ENCODE results near the gene RERE. TPM values are rescaled to one million over a fixed set of nuclear protein-coding genes. Genes with fewer than 3 reads are reported as not detected.
"Not testable (repeated sequence)": the region's sequence is repeated elsewhere in the genome, so short reads cannot be mapped to it uniquely, and the experiment has no call there.

Gene RERE
- total RNA-seq, 1 donor from 2014 or later, result 1,626 TPM

DNA sequence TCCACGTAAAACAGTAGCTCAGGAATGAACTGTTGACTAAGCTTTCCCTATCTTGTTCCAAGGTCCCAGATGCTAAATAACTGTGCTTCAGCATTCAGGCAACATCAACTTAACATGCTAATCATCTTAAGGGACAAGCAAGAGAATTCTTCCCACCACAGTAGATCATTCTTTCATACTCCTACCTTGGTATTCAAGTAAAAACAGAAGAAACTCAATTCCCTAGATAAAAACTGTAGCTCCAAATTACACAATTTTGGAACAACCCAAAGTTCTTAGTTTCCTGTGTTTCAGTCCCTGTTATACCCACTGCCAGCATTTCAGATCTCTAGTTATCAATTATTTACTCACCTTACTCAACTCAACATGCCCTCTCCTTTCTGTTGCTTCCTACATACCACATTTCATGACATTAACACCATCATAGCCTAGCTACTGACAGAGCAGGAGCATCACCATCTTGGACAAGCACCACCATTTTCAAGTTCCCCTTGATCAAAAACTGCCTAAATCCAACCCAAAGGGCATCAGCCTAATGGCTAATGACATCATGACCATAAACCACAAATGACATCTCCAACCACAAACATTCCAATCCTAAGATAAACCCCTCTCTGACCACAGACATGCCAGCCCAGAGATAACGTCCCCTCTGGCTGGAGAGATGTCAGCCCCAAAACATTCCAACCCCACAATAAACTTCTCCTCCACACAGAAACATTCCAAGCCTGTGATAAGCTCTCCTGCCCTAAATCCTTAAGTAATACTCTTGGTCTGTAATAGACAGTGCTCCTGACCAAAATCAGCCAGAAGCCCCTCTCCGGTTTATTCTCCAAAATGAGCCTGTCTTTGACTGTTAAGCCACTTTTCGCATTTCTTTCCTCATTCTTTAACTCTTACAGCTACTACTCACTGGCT is 191.2 kb downstream of the RERE start:
- DNase-seq (ENCODE audit: low spot score in 2 of 2) (no peak), FAIRE-seq (no peak)

DNA sequence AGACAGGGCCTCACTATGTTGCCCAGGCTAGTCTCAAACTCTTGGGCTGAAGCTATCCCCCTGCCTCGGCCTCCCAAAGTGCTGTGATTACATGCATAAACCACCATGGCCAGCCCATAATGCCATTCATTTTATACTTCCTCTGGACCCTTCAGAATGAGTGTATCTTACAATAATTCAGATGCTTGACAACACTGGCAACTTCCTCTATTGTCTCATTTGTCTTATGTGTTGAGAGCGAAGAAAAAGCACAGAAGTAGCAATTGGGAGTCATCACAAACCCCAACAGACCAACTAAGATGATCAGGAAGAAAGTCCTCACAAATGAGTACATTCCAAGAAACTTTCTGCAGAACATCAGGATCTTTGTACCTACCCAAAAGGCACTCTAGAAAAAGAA is 191.9 kb downstream of the RERE start:
- DNase-seq (ENCODE audit: low spot score in 2 of 2) (no peak), FAIRE-seq (no peak)

DNA sequence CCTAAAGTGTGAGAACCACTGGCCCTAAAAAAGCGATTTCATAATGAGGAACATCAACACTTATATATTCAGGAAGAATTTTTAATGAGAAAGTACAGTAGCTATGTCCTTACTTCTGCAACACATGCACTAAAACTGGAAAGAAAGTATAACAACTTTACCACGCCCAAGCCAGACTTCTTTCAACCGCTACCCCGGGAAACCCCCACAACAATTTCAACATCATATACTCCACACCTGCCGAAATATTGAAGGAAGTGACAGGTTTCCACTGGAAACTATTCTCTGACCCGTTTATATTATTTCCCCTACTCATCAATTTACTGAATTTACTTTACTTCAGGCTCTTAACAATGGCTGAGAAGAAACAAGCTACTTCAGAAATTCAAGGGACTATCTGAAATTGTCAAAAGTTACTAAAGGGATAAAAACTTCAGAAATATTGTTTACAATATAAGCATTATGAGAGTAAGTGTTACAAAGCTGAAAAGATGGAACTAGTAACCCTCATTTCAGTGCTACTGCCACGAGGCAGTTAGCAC is 193.7 kb downstream of the RERE start:
- not testable (repeated sequence) for DNase-seq (ENCODE audit: low spot score in 2 of 2)
- peak; percentile 64 for FAIRE-seq

DNA sequence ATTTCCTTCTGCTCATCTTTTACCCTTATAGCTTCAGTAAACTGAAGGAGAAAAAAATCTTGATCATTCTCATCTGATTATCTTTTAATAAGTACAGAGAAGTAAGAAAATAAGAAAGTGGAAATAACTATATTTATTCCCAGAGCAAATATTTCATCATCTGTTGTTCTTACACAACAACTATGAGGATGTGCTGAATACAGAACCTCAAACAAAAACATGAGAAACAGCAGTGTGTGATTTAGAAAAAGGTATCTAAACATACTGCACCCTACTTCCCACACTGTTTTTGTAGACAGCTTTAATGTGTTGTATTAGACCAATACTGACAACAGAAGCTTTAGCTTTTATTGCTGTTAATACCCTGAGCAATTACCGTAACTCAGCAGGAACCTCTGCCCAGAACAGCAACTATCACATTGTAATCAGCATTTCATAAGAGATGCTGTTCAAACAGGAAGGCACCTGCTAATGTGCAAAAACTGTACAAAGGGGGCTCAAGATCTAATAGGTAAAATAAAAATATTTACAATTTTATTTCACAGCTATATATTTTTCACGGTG is 195.6 kb downstream of the RERE start:
- FAIRE-seq, result peak; percentile 82
- not testable (repeated sequence) for DNase-seq (ENCODE audit: low spot score in 2 of 2)

DNA sequence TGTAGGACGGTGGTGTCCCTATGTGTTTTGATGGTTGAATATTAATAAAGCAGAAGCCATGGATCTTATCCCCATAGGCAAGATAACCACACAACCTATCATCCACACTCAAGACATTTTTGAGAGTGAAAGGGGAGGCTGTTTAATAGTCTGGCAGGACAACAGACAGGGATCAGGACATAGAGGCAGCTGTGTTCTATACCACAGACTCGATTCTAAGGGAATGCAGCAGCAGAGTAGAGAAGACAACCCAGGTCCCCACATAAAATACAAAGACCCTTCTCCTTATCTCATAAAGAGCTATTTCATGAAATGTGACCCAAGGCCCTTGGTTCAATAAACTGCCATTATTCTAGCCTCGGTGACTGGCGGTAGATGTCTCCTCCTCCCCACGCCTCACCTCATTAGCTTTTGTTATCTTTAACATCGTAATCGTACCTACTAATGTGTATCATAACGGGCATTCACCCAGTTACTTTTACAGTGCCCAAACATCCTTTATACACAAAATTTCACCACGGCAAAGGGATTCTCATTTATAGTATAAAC is 196.3 kb downstream of the RERE start:
- FAIRE-seq; DNase-seq (ENCODE audit: low spot score in 2 of 2): not testable (repeated sequence)

DNA sequence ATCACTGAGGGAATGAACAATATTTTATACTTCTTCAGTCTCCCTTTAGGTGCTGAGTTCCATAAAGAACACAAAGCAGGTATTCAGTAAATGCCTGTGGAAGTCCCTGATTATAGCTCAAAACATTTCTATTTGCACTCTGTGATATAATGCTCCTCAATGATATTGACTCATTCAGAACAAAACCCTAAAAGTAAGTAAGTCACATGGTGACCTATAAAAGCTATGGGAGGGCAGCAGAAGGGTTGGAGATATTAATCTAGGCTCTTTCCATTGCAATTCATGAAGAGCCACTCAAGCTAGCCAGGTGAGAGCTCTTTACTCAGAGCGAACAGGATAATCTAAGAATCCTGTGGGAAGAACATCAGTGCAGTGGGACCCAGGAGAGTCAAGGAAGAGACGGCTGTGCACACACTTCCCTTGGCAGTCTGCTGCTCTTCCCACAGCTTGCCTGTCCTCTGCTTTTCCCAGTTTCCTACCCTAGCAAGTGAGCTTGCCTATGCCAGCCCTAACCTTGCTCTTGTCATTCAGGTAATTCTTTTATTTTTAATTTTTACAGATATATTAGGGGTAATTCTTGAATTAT is 197.4 kb downstream of the RERE start:
- DNase-seq (ENCODE audit: low spot score in 2 of 2), result not testable (repeated sequence)
- FAIRE-seq, result peak; percentile 80

DNA sequence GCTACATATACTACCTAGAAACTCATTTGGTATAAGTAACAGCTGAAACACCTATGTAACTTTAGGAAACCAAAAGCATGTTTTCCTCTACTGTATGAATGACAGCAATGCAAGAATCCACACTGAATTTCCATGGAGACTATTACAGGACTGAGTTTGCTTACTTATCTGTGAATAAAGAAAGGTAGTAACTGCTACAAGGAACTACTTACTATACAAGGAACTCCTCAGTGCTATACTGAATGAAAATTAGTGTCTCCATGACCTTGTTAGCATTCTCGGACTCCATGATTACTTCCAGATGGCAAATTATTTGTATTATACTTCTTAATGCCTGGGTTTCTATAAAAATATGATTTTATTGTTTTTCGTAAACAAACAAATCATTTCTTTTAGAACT is 198.0 kb downstream of the RERE start:
- not testable (repeated sequence) for FAIRE-seq; DNase-seq (ENCODE audit: low spot score in 2 of 2)

DNA sequence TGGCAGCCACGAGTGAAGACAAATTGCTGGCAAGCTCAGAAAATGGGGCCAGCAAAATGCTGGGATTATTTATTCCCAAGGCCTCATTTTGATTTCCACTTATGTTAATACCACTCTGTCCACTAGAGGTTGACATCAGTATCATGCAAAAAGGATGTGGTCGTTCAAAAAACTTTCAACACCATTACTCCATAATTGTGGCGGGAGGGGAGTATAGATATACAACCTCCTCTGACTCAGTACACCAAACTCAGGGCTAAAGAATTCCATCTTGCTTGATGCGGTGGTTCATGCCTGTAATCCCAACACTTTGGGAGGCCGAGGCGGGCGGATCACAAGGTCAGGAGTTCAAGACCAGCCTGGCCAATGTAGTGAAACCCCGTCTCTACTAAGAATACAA is 200.6 kb downstream of the RERE start:
- not testable (repeated sequence) for DNase-seq (ENCODE audit: low spot score in 2 of 2); FAIRE-seq

DNA sequence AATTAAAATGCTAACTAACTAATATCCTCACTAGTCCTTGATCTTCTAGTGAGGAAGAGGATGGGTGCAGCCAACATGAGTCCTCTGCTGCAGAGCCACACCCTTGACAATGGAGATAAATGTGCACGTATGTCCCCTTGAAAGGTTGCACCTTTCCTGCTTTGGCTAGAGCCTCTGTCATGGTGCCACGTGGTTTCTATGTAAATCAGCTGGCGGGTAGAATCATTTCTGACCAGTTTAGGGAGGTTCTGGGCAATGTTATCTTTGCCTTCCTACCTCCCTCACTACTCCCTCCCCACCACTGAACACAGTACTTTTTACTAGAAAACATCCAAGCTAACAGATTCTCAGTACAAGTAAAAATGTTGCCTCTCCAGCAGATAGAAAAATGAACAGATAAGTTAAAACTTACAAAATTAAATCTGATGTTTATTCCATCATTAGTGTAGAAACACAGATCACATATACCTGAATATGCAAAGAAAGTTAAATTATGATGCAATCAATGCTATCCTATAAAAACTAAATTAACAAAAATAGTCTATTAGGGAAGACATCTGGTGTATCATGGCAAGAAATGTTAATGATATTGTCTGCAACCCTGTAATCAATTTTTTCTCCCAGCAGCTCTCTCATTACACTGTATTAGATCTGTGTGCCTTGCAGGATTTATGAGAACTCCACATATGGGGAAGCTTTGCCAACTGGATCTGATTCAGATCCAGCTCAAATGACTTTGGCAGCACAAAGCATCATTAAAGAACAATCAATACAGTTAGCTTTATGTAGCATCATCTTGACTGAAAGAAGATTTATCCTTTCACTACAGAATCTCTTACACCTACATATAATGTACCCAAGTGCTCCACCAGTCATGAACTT is 205.6 kb downstream of the RERE start:
- not testable (repeated sequence) for FAIRE-seq

DNA sequence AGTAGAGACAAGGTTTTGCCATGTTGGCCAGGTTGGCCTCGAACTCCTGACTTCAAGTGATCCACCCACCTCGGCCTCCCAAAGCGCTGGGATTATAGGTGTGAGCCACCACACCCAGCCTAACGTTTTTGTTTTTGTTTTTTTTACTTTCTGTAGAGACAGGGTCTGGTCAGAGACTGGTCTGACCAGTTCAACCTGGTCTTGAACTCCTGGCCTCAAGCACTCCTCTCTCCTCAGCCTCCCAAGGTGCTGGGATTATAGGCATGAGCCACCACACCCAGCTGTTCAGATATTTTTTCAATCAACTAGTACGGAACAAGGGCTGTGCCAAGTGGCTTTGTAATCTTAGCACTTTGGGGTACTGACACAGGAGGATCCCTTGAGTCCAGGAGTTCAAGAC is 209.5 kb downstream of the RERE start:
- FAIRE-seq, result no peak
- no peak for DNase-seq (ENCODE audit: low spot score in 2 of 2)

More for the DNA sequence above, 205.6 kb downstream of the RERE start:
- not testable (repeated sequence) for DNase-seq (ENCODE audit: low spot score in 2 of 2)

DNA sequence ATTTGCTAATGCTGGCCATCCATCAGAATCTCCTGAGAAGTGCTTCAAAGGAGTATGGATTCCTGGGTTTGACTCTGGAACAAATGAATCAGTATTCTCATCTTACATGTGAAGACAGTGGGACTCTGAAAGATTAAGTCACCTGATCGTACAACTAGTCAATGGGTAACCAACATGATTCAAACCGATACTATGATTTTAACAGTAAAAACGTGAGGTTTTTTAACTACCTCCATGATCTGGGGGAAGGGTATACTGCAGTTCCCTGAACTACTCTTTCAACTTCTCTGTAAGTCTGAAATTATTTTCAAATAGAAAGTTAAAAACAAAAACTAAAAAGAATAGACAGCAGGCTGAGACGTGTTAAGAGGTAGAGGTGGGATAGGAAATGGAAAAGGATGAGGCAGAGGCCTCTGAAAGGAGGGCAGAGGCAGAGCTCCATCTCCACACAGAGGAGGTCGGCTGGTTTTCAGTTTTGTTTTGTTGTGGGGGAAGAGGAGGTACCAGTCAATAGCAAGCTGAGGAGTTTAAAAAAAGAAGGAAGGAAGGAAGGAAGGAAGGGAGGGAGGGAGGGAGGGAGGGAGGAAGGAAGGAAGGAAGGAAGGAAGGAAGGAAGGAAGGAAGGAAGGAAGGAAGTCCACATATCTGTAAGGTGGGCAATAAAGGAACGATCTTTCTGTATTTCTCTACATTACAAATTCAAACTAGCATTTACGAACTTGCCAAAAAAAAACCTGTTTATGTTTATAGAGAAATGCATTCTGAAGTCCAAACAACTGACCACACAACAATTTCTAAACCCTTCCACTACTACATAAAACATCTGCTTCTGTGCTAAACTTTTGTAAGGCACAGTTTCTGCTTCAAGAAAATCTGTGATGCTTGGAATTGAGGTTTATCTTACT is 213.1 kb downstream of the RERE start:
- FAIRE-seq, result no peak
- DNase-seq (ENCODE audit: low spot score in 2 of 2), result no peak

DNA sequence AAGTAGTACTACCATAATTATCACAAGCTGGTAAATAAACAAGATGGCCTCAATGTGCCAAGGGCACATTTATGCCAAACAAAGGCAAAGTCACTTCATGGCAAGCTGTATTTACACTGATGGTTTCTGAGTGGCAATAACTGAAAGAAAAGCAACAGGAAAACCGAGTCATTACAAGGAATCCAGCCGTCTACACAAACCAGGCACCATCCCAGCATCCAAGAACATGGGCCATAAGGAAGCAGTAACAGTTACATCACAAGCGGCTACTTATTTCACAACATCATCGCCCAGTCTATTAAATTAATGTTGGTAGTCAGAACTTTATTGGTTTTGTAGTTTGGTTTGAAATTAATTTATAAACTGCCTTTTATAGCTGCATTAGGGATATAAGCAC is 214.2 kb downstream of the RERE start:
- FAIRE-seq (no peak), DNase-seq (ENCODE audit: low spot score in 2 of 2) (no peak)

DNA sequence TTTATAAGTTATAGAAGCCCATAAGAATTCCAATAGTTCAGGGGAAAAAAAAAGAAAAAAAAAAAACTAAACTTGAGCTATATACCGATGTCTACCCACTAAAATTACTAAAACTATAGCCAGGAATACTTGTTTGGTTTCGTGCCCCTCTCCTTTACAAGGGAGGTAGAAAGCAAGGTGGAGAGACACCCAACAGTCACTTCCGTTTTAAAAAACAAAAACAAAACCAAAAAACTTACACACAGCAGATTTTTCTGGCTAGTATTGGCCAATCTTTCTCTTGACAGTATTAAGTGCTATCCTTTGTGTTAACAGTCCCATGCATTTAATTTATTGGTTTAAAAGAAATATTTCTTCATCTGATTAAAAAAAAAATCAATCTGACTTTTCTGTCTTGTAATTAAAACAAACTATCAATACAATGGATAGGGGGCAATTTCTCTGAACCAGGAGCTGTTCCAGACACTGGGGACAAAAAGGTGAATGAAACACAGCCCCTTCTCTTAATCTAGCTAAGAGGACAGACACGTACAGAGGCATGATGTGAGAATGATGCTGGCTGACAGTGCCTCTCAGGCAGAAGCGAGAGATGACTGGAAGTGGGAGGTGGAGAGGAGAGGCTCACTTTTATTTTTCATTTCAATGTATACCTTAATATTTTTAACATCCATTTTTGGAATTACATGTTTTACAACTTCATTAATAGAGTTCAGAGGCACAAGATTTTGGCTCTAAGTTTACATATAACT is 214.8 kb downstream of the RERE start:
- DNase-seq (ENCODE audit: low spot score in 2 of 2), result no peak
- FAIRE-seq, result no peak

DNA sequence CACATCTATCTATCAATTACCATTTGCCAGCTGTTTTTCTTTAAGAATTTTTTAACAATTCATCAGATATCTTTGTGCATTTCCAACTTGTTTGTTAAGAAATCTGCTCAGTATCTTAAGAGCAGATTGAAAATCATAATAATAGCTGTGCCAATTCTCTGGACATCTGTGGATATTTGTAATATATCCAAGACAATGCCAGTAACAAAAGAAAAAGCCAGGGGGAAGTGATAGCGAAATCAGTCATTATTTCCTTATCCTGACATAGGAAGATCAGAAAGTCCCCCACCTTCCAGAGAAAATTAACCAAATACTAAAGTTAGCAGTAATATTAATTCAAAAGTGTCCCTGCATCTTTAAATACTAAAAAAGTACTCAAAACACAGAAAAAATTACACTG is 217.1 kb downstream of the RERE start:
- DNase-seq (ENCODE audit: low spot score in 2 of 2) (no peak), FAIRE-seq (no peak)

DNA sequence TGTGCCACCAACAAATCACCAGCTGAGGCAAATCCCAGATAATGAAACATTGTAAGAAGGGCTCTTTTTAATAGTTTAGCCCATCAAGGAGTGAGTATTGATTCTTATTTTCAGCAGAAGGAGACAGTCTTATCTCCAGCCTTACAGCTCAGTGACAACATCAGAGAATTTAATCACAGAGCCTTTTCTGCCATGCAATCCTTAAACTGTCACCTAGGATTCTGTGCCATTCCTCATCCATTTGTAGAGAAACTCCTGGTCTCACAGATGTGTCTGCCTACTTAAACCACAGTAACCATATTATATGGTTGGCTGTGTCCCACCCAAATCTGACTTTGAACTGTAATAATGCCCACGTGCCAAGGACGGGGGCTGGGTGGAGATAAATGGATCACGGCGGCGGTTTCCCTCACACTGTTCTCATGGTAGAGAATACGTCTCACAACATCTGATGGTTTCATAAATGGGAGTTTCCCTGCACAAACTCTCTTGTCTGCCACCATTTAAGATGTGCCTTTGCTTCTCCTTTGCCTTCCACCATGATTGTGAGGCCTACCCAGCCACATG is 217.7 kb downstream of the RERE start:
- DNase-seq (ENCODE audit: low spot score in 2 of 2), result no peak

DNA sequence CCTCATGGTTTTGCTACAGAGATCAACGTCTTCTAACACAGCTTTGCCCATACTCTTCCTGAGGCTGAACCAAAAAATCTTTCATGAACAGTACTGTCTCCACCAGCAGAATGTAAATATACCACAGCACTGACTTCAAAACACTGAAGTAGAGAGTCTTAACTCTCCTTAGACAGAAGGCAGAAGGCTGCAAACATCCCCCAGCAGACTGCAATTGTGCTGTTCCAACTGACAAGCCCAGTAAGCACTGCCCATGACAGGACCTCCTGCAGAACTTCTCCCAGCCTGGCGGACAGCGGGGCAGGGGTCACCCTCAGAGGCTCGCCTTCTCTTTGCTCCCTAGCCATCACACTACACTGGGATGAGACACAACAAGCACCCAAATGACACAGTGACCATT is 218.7 kb downstream of the RERE start:
- peak in 1 of 2 donors; percentile 16 for DNase-seq (ENCODE audit: low spot score in 2 of 2)
- no peak for FAIRE-seq

More for the DNA sequence above, 217.7 kb downstream of the RERE start:
- no peak for FAIRE-seq

DNA sequence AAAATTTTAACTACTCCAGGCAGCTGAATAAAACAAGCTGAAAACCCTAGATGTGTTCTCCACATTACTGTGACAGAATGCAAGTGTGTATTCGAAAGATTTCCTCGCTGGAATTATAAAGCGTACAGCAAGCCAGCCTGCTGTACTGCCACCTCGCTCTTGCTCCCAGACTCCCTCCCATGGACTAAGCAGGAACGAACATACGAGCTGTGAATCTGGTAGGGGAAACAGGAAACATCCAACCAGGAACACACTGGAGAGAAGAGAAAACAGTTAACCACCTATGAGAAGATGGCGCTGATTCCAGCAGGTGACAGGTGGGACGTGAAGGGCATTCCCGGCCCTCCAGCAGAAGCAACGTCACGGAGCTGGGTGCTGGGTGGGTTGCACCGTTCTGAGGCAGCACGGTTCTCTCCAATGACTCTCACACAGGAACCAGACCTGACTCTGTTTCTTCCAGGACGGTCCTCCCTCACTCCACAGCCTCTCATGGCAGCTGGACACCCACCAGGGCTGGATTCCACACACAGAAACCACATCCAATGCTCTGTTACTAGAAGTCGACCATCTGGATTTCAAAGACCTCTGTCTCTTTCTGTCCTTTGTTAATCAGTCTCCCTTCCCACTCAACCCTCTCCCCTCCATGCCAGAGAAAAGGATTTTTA is 219.2 kb downstream of the RERE start:
- FAIRE-seq (no peak), DNase-seq (ENCODE audit: low spot score in 2 of 2) (peak; percentile 13 to 40)
